ENCODE results near the gene OPTN.
"Not testable (repeated sequence)": the region's sequence is repeated elsewhere in the genome, so short reads cannot be mapped to it uniquely, and the experiment has no call there.

The OPTN gene

DNA sequence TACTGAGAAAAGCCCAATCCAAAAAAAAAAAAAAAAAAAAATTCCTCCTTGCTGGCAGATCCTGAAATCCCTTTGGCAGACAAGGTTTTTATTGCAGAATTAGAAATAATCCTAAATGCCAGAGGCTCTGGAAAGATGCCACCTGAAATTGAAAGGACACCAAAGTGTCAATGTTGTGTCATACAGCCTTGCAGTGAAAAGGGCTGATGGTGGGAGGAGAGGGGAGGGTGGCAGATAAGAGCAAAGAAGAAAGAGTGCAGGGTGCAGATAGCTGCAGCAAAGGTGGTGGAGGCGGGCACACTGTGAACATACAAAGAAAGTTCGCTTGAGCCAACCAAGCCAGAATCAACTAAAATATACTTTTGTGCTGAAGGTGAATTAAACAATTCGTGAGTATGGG lies 8.2 kb upstream of the OPTN start:
- no peak for FAIRE-seq

DNA sequence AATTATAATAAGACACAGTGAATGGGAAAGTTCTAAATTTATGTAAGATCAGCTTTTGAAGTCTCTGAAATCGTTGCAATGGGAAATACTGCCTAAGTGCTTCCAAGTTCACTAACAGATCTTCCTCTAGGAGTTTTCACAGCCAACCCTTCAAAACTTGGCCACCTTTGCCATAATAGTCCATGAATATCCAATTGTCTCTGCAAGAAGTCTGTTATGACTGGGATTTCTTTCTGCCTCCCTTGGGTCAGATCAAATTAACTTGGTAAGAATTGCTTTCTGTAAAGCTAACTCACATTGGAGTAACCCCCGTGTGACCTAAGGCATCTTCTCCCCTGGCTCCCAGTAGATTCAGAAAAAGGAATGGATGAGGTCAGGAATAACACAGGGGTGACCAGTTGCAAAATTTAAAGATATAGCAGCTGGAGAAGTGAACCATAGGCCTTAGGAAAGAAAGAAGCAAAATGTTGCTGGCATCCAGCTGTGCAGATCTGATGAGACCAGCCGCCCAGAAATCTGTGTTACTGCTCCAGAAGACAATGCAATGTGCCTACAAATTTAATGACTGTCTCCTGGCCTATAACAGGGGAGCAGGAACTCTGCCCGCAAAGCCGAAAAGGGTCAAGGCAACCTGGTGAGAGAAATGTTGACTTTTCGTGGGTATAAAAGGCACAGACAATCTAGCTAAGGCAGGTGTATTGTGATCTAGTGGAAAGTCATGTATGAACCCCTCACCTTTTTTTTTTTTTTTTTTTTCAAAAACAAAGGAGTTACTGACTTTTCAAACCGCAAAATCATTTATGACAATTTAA lies 7.5 kb upstream of the OPTN start:
- no peak for FAIRE-seq

- not testable (repeated sequence) for FAIRE-seq
Measured at GRCh38 chr10:13094082-13094481, 5.9 kb upstream of the OPTN start.

DNA sequence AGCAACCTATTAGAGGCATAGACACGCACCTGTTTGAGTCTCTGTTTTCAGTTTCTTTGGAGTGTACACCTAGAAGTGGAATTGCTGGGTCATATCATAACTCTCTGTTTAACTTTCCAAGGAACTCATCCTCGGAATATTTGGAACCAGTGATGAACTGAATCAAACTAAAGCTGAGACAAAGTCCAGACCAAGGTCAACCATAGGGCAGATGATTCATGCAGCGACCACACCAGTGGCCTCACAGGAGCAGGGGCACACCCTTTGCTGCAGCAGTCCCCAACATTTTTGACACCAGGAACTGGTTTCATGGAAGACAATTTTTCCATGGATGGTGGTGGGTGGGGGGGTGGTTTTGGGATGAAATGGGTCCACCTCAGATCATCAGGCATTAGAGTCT lies 4.9 kb upstream of the OPTN start:
- no peak for FAIRE-seq

- no peak for FAIRE-seq
Measured at GRCh38 chr10:13095929-13096328, 4.0 kb upstream of the OPTN start.

- FAIRE-seq: no peak
Measured at GRCh38 chr10:13099144-13099665, 758 bp upstream of the OPTN start.

GRCh38 chr10:13100349-13101294 lies 659 bp downstream of the OPTN start:
- no peak for FAIRE-seq

GRCh38 chr10:13102002-13102794 lies 2.2 kb downstream of the OPTN start:
- FAIRE-seq: no peak

DNA sequence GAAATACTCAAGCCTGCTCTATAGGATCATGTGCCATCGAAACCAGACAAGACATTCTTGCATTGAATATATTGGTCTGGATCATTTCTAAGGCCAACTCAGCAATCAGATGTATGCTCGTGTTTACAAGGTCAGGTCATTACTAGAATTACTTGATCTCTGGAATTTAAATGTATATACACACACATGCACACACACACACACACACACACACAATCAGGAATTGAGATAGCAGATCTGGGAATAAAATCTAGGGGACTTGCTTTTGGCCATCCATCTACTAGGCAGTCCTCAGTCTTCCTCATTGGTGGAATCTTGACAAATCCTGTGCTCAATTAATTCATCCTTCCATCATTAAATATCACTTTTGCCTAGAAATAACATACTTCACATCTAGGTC lies 3.6 kb downstream of the OPTN start:
- no peak for FAIRE-seq

- no peak for FAIRE-seq
Measured at GRCh38 chr10:13104697-13105096, 4.7 kb downstream of the OPTN start.

- no peak for FAIRE-seq
Measured at GRCh38 chr10:13105184-13105583, 5.2 kb downstream of the OPTN start.

- FAIRE-seq: no peak
Measured at GRCh38 chr10:13106387-13107045, 6.6 kb downstream of the OPTN start.

- FAIRE-seq: no peak
Measured at GRCh38 chr10:13110908-13111307, 10.9 kb downstream of the OPTN start.

DNA sequence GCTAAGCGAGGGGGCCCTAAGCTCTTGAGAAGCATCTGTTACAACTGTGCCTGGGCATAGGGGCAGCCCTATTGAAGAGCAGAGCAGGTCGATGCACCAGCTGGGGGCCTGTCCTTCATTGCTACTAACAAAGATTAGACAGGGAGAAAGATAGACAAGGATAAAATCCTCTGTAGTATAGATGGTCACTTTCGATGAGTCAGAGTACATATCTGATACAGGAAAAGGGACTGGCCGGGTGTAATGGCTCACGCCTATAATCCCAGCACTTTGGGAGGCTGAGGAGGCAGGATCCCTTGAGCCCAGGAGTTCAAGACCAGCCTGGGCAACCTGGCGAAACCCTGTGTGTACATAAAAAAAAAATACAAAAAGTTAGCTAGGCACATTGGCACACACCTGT lies 13.6 kb downstream of the OPTN start:
- no peak for FAIRE-seq

- FAIRE-seq: no peak
Measured at GRCh38 chr10:13115832-13116803, 16.2 kb downstream of the OPTN start.

DNA sequence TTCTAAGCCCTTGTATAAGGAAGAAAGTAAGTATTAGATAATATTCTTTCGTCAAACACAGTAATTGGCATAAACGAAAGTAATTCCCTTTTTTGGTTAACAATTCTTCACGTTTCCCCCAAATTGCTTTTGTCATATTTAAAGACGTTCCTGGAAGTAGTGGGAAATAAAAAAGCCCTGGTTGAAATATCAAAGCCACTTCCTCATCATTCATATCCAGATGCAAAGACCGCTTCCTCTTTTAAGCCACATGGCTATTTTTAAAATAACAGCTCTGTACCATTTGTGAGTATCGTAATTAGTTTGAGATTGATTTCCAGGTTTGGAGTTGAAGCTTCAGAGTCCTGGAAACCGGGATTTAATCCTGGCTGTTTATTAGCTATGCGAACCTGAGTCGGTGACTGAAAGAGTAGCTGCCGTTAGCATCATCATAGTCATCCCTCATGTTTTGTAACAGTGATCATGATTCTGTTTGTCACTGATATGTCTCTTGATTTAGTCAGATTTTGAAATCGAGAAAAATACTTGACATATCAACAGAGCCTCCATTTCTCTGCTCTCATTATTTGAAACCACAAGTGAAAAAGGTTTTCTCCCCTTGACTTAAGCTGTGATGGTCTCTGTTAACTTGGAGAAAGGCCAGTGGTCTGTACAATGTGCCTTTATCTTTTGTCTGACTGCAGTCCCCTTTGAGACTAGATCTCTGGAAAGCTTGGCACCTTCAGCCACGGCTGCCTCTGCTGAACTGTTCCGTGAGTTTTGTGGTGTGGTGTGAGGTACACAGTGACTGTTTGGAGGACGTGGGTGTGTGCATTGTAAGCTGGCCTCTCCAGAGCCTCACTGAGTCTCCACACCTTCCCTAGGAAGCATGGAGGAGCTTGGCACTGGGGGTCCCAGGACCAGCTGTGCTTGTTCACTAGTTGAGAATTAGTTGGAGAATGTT lies 18.1 kb downstream of the OPTN start:
- no peak for FAIRE-seq

GRCh38 chr10:13118784-13119410 lies 18.9 kb downstream of the OPTN start:
- no peak for FAIRE-seq

- FAIRE-seq: no peak
Measured at GRCh38 chr10:13120786-13121499, 21.0 kb downstream of the OPTN start.

DNA sequence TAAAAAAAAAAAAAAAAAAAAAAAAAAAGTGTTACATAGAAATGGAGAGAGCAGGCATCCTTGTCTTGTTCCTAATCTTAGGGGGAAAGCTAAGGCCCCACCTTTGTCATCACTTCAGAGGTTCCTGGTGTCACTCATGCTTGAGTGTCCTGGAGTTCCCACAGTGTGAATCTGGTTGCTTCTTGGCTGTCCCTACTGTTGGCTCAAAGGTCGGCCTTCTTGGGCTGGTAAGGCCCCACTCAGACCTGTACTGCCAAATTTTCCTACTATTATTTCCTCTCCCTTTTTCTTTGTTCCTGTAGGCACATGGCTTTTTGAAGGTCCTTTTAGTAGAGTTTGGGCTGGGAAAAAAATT lies 21.5 kb downstream of the OPTN start:
- no peak for FAIRE-seq

Measured in colon (tissue), 2 donors.